ENCODE results near the gene RBP2. TPM values are rescaled to one million over a fixed set of nuclear protein-coding genes. Genes with fewer than 3 reads are reported as not detected.

The RBP2 gene
- total and polyA plus RNA-seq, 9 of the 15 experiments (the other 6 are each of a cell fraction or from before 2014, with no cell fraction given): not detected

GRCh38 chr3:139473155-139473771 is 3.1 kb downstream of the RBP2 start (continued):
- TF ChIP-seq UBTF (IDR thresholded peaks at IDR 0.05; ENCODE audit: borderline replicate concordance in 1 of 2, low read depth in 2 of 2, low read length in 2 of 2) (no peak), FOSL1 (tag; conservative IDR thresholded peaks at IDR 0.05) (peak; percentile 66), BACH1 (tag; IDR thresholded peaks at IDR 0.05) (peak; percentile 79; the same call in 1 of the 2 replicates), NFE2 (IDR thresholded peaks at IDR 0.05; ENCODE audit: low read depth) (peak; percentile 21; the same call in 1 of the 2 replicates), JUN (IDR thresholded peaks at IDR 0.05; ENCODE audit: borderline replicate concordance, low read depth, low read length) (peak; percentile 58; the same call in 1 of the 2 replicates), JUN (CRISPR knock-in tag; IDR thresholded peaks at IDR 0.05; ENCODE audit: borderline replicate concordance) (no peak), ARID1B (IDR thresholded peaks at IDR 0.05) (0 out of 2 replicates have a peak, but pooled peaks have one; percentile 9), EP300 (IDR thresholded peaks at IDR 0.05; ENCODE audit: low read length) (0 out of 2 replicates have a peak, but pooled peaks have one; percentile 26)

Data from K562 (cell line).